ENCODE data around the gene HLA-A. TPM values are rescaled to one million over a fixed set of nuclear protein-coding genes. Genes with fewer than 3 reads are reported as not detected.
A peak's percentile ranks its signal among the peaks of the same experiment; 100 is the strongest.

The HLA-A gene
- total and polyA plus RNA-seq, 2 of the 13 experiments (the other 11 are each of a cell fraction or from before 2014, with no cell fraction given): 345 to 527 TPM

DNA sequence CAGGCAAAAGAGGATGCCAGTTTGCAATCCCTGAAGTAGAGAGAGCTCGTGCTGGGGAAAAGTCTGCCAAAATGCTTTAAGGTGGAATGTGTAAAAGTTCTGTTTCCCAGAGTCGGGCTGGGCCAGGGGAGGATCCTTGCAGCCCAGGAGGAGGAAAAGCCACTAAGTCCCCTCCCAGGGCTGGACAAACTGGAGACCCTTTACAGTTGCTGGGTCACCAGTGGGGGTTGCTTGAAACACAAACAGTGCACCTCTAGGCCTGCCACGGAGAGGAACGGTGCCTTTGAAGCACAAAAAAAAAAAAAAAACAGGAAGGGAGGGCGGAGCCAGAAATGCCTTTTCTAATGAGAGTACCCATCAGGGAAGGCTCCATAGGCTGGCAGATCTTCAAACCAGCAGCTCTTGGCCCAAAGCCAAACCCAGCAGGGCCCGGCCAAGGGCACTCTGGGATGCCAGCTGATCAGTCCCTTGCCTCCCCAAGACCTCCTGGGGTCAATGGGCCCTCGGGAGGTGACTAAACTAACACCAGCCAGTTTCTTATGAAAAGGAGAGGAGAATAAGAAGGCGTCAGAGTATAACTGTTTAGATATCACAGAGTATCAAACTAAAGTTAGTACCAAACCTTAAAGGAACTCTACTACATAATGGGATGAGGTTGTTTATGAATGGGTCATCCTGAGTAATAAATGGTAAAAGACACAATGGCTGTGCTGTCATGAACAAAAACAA lies 23.7 kb downstream of the HLA-A start (continued):
- TF ChIP-seq, protein P1, sequence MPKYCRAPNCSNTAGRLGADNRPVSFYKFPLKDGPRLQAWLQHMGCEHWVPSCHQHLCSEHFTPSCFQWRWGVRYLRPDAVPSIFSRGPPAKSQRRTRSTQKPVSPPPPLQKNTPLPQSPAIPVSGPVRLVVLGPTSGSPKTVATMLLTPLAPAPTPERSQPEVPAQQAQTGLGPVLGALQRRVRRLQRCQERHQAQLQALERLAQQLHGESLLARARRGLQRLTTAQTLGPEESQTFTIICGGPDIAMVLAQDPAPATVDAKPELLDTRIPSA (CRISPR knock-in tag; IDR thresholded peaks at IDR 0.05; ENCODE audit: borderline replicate concordance): no peak
- no peak for TF ChIP-seq TEAD2 (CRISPR knock-in tag; IDR thresholded peaks at IDR 0.05)
- TF ChIP-seq FOXA1 (IDR thresholded peaks at IDR 0.05): no peak
- peak; percentile 37; the same call in 1 of the 2 replicates for TF ChIP-seq FOXA1 (CRISPR knock-in tag; IDR thresholded peaks at IDR 0.05)
- no peak for TF ChIP-seq ZNF530 (CRISPR knock-in tag; IDR thresholded peaks at IDR 0.05; ENCODE audit: low read depth)
- no peak for TF ChIP-seq RNF2 (conservative IDR thresholded peaks at IDR 0.05; ENCODE audit: low read depth)
- TF ChIP-seq CENPX (CRISPR knock-in tag; IDR thresholded peaks at IDR 0.05): no peak
- TF ChIP-seq KLF11 (CRISPR knock-in tag; IDR thresholded peaks at IDR 0.05): 0 out of 2 replicates have a peak, but pooled peaks have one; percentile 55
- peak; percentile 79 for TF ChIP-seq GATAD2A (CRISPR knock-in tag; IDR thresholded peaks at IDR 0.05)
- no peak for TF ChIP-seq IKZF4 (CRISPR knock-in tag; IDR thresholded peaks at IDR 0.05; ENCODE audit: borderline replicate concordance, low read depth, not compliant biosample characterization)
- TF ChIP-seq, protein P2, sequence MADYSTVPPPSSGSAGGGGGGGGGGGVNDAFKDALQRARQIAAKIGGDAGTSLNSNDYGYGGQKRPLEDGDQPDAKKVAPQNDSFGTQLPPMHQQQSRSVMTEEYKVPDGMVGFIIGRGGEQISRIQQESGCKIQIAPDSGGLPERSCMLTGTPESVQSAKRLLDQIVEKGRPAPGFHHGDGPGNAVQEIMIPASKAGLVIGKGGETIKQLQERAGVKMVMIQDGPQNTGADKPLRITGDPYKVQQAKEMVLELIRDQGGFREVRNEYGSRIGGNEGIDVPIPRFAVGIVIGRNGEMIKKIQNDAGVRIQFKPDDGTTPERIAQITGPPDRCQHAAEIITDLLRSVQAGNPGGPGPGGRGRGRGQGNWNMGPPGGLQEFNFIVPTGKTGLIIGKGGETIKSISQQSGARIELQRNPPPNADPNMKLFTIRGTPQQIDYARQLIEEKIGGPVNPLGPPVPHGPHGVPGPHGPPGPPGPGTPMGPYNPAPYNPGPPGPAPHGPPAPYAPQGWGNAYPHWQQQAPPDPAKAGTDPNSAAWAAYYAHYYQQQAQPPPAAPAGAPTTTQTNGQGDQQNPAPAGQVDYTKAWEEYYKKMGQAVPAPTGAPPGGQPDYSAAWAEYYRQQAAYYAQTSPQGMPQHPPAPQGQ (CRISPR knock-in tag; IDR thresholded peaks at IDR 0.05; ENCODE audit: borderline replicate concordance): no peak
- TF ChIP-seq ZNF274 (CRISPR knock-in tag; IDR thresholded peaks at IDR 0.05): no peak
- TF ChIP-seq BCL6 (CRISPR knock-in tag; IDR thresholded peaks at IDR 0.05): peak; percentile 27; the same call in 1 of the 2 replicates
- no peak for TF ChIP-seq AGO2 (optimal IDR thresholded peaks at IDR 0.05; ENCODE audit: low read depth, low read length)
- no peak for TF ChIP-seq KLF9 (CRISPR knock-in tag; IDR thresholded peaks at IDR 0.05; ENCODE audit: low read depth)
- no peak for TF ChIP-seq FLYWCH1 (CRISPR knock-in tag; IDR thresholded peaks at IDR 0.05)
- TF ChIP-seq REXO4 (CRISPR knock-in tag; IDR thresholded peaks at IDR 0.05; ENCODE audit: borderline replicate concordance): no peak
- no peak for TF ChIP-seq CBX2 (IDR thresholded peaks at IDR 0.05; ENCODE audit: low read depth, low read length)
- no peak for TF ChIP-seq CBX2 (CRISPR knock-in tag; IDR thresholded peaks at IDR 0.05; ENCODE audit: low read depth)
- TF ChIP-seq MED13 (CRISPR knock-in tag; IDR thresholded peaks at IDR 0.05): no peak
- no peak for TF ChIP-seq ZNF326 (CRISPR knock-in tag; IDR thresholded peaks at IDR 0.05; ENCODE audit: borderline replicate concordance)
- TF ChIP-seq, protein P3, sequence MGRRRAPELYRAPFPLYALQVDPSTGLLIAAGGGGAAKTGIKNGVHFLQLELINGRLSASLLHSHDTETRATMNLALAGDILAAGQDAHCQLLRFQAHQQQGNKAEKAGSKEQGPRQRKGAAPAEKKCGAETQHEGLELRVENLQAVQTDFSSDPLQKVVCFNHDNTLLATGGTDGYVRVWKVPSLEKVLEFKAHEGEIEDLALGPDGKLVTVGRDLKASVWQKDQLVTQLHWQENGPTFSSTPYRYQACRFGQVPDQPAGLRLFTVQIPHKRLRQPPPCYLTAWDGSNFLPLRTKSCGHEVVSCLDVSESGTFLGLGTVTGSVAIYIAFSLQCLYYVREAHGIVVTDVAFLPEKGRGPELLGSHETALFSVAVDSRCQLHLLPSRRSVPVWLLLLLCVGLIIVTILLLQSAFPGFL (CRISPR knock-in tag; IDR thresholded peaks at IDR 0.05): no peak
- TF ChIP-seq SIX4 (CRISPR knock-in tag; IDR thresholded peaks at IDR 0.05): peak; percentile 16; the same call in 1 of the 2 replicates
- TF ChIP-seq SRSF9 (IDR thresholded peaks at IDR 0.05; ENCODE audit: borderline replicate concordance, insufficient read depth, low read depth, low read length, poor library complexity, severe bottlenecking): no peak
- TF ChIP-seq ZNF615 (CRISPR knock-in tag; IDR thresholded peaks at IDR 0.05; ENCODE audit: borderline replicate concordance): no peak
- 0 out of 2 replicates have a peak, but pooled peaks have one; percentile 54 for TF ChIP-seq SOX5 (CRISPR knock-in tag; IDR thresholded peaks at IDR 0.05; ENCODE audit: borderline replicate concordance)
- TF ChIP-seq TRIM24 (CRISPR knock-in tag; IDR thresholded peaks at IDR 0.05): no peak
- TF ChIP-seq YEATS2 (CRISPR knock-in tag; IDR thresholded peaks at IDR 0.05; ENCODE audit: borderline replicate concordance): peak; percentile 64; the same call in 1 of the 2 replicates

All from HepG2 (cell line).